ENCODE measurements around the gene EML1. TPM values are rescaled to one million over a fixed set of nuclear protein-coding genes. Genes with fewer than 3 reads are reported as not detected.

The EML1 gene
- total and polyA plus RNA-seq, 2 of the 13 experiments (the other 11 are each of a cell fraction or from before 2014, with no cell fraction given), result 0.59 to 1.7 TPM

- no peaks in the 10 kb centered on the region for H3K79me2 ChIP-seq (ENCODE audit: insufficient read depth, low read length)
- TF ChIP-seq RNF2 (conservative IDR thresholded peaks at IDR 0.05; ENCODE audit: low read depth), result no peak
- TF ChIP-seq HOXA3 (CRISPR knock-in tag; IDR thresholded peaks at IDR 0.05), result no peak
- TF ChIP-seq, protein P1, sequence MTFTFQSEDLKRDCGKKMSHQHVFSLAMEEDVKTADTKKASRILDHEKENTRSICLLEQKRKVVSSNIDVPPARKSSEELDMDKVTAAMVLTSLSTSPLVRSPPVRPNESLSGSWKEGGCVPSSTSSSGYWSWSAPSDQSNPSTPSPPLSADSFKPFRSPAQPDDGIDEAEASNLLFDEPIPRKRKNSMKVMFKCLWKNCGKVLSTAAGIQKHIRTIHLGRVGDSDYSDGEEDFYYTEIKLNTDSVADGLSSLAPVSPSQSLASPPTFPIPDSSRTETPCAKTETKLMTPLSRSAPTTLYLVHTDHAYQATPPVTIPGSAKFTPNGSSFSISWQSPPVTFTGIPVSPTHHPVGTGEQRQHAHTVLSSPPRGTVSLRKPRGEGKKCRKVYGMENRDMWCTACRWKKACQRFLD (CRISPR knock-in tag; IDR thresholded peaks at IDR 0.05; ENCODE audit: borderline replicate concordance), result no peak
- TF ChIP-seq, protein P2, sequence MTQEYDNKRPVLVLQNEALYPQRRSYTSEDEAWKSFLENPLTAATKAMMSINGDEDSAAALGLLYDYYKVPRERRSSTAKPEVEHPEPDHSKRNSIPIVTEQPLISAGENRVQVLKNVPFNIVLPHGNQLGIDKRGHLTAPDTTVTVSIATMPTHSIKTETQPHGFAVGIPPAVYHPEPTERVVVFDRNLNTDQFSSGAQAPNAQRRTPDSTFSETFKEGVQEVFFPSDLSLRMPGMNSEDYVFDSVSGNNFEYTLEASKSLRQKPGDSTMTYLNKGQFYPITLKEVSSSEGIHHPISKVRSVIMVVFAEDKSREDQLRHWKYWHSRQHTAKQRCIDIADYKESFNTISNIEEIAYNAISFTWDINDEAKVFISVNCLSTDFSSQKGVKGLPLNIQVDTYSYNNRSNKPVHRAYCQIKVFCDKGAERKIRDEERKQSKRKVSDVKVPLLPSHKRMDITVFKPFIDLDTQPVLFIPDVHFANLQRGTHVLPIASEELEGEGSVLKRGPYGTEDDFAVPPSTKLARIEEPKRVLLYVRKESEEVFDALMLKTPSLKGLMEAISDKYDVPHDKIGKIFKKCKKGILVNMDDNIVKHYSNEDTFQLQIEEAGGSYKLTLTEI (CRISPR knock-in tag; conservative IDR thresholded peaks at IDR 0.05), result no peak
- TF ChIP-seq, protein P3, sequence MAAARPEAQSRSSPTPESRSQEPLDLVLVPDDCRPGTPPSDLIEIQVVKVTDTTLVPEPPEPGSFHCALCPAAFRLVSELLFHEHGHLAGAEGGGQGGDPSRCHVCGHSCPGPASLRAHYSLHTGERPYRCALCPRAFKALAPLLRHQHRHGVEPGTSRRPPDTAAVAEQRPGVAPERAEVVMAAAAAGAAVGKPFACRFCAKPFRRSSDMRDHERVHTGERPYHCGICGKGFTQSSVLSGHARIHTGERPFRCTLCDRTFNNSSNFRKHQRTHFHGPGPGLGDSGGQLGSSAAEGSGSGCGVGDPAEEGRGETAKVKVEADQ (CRISPR knock-in tag; IDR thresholded peaks at IDR 0.05; ENCODE audit: borderline replicate concordance), result no peak
- TF ChIP-seq MXI1 (IDR thresholded peaks at IDR 0.05; ENCODE audit: borderline replicate concordance, low read depth, low read length), result no peak
- TF ChIP-seq MED13 (CRISPR knock-in tag; IDR thresholded peaks at IDR 0.05), result no peak
- no peak for TF ChIP-seq REL (CRISPR knock-in tag; conservative IDR thresholded peaks at IDR 0.05)
- no peak for TF ChIP-seq ZC3H4 (CRISPR knock-in tag; IDR thresholded peaks at IDR 0.05; ENCODE audit: borderline replicate concordance)
- TF ChIP-seq ZNF790 (CRISPR knock-in tag; IDR thresholded peaks at IDR 0.05; ENCODE audit: borderline replicate concordance), result no peak
- TF ChIP-seq SMAD9 (CRISPR knock-in tag; IDR thresholded peaks at IDR 0.05), result no peak
- TF ChIP-seq, protein P4, sequence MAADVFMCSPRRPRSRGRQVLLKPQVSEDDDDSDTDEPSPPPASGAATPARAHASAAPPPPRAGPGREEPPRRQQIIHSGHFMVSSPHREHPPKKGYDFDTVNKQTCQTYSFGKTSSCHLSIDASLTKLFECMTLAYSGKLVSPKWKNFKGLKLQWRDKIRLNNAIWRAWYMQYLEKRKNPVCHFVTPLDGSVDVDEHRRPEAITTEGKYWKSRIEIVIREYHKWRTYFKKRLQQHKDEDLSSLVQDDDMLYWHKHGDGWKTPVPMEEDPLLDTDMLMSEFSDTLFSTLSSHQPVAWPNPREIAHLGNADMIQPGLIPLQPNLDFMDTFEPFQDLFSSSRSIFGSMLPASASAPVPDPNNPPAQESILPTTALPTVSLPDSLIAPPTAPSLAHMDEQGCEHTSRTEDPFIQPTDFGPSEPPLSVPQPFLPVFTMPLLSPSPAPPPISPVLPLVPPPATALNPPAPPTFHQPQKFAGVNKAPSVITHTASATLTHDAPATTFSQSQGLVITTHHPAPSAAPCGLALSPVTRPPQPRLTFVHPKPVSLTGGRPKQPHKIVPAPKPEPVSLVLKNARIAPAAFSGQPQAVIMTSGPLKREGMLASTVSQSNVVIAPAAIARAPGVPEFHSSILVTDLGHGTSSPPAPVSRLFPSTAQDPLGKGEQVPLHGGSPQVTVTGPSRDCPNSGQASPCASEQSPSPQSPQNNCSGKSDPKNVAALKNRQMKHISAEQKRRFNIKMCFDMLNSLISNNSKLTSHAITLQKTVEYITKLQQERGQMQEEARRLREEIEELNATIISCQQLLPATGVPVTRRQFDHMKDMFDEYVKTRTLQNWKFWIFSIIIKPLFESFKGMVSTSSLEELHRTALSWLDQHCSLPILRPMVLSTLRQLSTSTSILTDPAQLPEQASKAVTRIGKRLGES (CRISPR knock-in tag; IDR thresholded peaks at IDR 0.05; ENCODE audit: borderline replicate concordance), result no peak
- H3K9me3 ChIP-seq (ENCODE audit: low read length), result no peaks in the 10 kb centered on the region
- no peaks in the 10 kb centered on the region for H3K27me3 ChIP-seq (ENCODE audit: control insufficient read depth in 1 of 2, insufficient read depth in 2 of 2, low read length in 2 of 2)
- ATAC-seq, result no peak
- ChIA-PET CTCF (ENCODE audit: low intra/inter-chr PET ratio, low total read pairs) (no interaction called here), POLR2A (no interaction called here)
- 77% methylated on average over 10 of the region's 10 CpGs for WGBS (ENCODE audit: low lambda C conversion rate)
- FAIRE-seq, result no peak
- in situ Hi-C loops (cut with HindIII; ENCODE audit: extremely low pct_ligation_motif_present, low pct_unique_long_range_greater_than_20kb), result no loop called here
- H3K9ac ChIP-seq (ENCODE audit: insufficient read depth, low read depth, low read length), result no peak overlapping the region
- H3K27ac ChIP-seq (ENCODE audit: extremely low read length, insufficient read depth, low read length), result no peak overlapping the region
- H3K4me1 ChIP-seq (ENCODE audit: insufficient read depth, low read length), result no peaks in the 10 kb centered on the region
- no peak overlapping the region for H2AFZ ChIP-seq (ENCODE audit: low read length)
- no peak overlapping the region for H3K4me2 ChIP-seq (ENCODE audit: low read depth, low read length)
- intact Hi-C loops (cut with micrococcal nuclease; ENCODE audit: unreplicated experiment), result no loop called here
- no peak for DNase-seq (ENCODE audit: low spot score)
- H3K4me3 ChIP-seq (replicated peaks in 1 of 3; ENCODE audit: insufficient read depth in 1 of 3, low read depth in 2 of 3, low read length in 3 of 3), result no peak overlapping the region
- no peaks in the 10 kb centered on the region for H4K20me1 ChIP-seq (ENCODE audit: insufficient read depth, low read length)
- no peaks in the 10 kb centered on the region for H3K36me3 ChIP-seq (replicated peaks in 1 of 2; ENCODE audit: control insufficient read depth in 1 of 2, insufficient read depth in 2 of 2, low read length in 2 of 2)
- BruUV-seq (replicated peaks), result no TSS peak
Measured at GRCh38 chr14:99820702-99821331, 27.6 kb downstream of the EML1 start.
